Omental fat pad (tissue), 4 donors: ENCODE results near the gene BORCS6. TPM values are rescaled to one million over a fixed set of nuclear protein-coding genes. Genes with fewer than 3 reads are reported as not detected.

ENCODE experiments used
- ATAC-seq: fragments of 150-250 bp; one replicate; pipeline ENCODE4 v1.9.1; 2016; ENCODE audit warnings: mild to moderate bottlenecking, moderate library complexity; ENCODE audit not compliant: low FRiP score
- DNase-seq: peaks from one replicate; pipeline ENCODE4 v3.0.0-alpha.2; 2019; ENCODE audit warnings: low spot score
- total RNA-seq, 4 donors: library from RNA; depleted of rRNA; stranded (reverse); fragments of >200 nt; gene quantifications; one replicate each; pipeline ENCODE4 v1.1.0, GENCODE V29; 2016
- TF ChIP-seq, protein P1 (sequence below), 3 donors: fragments of 450-650 bp; IDR thresholded peaks; one replicate each; pipeline ENCODE4 v1.5.1; 2016 to 2017; ENCODE audit warnings: antibody characterized with exemption in 3 of 3, mild to moderate bottlenecking in 3 of 3, moderate library complexity in 2 of 3

The BORCS6 gene
- total RNA-seq, 4 donors from 2014 or later, result 4.7 to 9.9 (median 6.7) TPM

DNA sequence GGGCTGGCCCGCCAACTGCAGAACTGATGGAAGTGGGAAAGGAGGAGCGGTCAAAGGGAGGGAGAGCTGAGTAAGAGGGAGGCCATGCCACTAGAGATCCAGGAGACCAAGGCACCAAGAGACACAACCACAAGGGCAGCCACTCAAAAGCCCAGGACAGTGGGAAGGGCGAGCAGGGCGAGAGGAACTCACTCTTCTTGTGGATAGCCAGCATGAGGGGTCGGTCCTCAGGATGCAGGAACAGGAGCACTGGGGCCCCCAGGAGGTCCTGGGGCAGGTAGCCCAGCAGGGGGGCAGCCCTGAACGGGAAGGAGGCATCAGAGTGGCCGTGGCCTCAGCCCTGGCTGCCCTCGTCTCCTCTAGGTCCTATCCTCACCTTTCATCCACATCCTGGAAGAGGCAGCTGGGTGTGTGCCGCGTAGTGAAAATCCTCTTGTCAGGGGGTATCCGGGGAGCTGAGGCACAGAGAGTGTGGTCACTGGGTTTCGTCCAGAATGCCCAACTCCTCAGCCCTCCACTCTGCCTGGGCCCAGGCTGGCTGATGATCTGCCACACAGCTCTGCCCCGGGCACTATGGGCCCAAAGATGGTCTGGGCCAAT lies 42.1 kb downstream of the BORCS6 start:
- no peak for DNase-seq
- TF ChIP-seq, protein P1, sequence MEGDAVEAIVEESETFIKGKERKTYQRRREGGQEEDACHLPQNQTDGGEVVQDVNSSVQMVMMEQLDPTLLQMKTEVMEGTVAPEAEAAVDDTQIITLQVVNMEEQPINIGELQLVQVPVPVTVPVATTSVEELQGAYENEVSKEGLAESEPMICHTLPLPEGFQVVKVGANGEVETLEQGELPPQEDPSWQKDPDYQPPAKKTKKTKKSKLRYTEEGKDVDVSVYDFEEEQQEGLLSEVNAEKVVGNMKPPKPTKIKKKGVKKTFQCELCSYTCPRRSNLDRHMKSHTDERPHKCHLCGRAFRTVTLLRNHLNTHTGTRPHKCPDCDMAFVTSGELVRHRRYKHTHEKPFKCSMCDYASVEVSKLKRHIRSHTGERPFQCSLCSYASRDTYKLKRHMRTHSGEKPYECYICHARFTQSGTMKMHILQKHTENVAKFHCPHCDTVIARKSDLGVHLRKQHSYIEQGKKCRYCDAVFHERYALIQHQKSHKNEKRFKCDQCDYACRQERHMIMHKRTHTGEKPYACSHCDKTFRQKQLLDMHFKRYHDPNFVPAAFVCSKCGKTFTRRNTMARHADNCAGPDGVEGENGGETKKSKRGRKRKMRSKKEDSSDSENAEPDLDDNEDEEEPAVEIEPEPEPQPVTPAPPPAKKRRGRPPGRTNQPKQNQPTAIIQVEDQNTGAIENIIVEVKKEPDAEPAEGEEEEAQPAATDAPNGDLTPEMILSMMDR (IDR thresholded peaks at IDR 0.05), result no peak
- no peak for ATAC-seq

DNA sequence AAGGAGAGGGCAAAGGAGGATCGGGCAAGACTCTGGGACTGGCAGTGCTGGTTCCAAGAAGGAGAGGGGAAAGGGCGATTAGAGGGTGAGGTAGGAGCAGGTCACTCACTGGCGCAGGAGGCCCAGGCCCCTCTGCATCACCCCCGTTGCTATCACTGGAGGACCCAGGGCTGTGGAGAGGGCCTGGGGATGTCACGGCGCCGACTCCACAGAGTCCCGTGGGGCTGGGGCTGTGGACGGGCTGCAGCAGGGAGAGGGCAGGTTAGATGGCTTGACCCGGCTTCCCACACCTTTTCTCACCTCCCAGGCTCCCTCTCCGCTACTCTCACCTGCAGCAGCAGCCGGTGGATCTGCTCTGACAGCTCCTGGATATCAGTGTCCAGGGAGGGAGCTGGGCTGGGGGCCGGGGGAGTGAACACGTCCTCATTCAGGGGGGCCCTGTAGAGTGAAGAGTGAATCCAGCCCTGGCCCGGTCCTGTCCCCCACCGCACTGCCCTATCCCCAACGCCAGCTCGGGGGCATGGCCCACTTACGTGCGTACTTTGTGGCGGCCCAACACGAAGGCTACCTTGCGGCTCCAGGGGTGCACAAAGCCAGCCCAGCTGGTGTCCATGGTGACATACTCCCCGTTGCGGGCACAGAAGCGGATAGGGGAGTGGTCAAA lies 42.7 kb downstream of the BORCS6 start:
- no peak for ATAC-seq
- TF ChIP-seq, protein P1 (IDR thresholded peaks at IDR 0.05), result no peak
- no peak for DNase-seq

DNA sequence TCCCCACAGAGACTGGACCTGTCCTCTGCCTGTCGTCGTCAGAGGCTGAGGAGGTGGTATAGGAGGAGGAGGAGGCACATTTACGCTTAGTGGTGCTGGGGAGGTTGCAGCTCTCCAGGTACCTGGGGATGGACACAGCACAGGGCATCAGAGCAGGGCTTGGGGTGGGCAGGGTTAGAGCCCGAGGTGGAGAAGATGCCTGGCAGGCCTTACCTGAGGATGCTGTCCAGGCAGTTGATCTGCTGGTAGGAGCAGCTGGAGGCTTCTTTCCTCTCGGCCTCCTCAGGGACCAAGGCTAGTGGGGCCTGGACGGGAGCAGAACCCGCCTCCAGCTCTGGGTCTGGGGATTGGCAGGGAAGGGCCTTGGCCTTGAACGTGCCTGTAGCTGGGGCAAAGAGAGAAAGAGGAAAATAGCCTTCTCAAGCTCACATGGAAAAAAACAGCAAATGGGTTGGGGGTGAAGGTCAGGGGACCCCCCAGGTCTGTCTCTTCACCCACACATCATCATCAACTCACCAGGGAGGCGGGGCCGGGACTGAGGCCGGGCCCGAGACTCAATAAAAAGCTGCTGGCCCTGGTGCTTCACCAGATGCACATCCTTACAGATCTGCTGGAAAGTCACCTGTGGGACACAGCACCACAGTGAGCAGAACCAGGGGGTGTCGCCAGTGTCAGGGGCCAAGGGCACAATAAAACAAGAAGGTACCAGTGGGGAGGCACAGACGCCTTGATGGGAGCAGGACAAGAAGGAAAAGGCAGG lies 43.4 kb downstream of the BORCS6 start:
- TF ChIP-seq, protein P1 (IDR thresholded peaks at IDR 0.05), result no peak
- no peak for ATAC-seq
- no peak for DNase-seq

DNA sequence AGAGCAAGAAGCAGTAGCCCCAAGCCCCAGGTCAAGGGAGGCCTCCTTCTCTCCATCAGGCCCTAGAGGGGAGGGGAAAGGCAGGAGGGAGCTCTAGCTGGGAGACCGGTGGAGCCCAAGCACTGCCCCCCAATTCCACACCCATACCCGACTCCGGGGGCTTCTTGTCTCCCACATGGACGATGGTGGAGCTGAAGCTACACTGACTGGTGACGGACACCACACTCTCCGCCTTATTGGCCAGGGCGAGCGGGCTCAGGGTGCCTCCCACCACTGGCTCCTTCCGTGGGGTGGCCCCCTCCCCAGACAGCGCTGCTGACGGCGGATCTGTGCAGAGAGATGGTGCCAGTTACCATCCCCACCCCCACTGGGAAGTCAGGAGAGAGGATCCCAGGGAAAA lies 44.2 kb downstream of the BORCS6 start:
- DNase-seq, result no peak
- no peak for ATAC-seq
- TF ChIP-seq, protein P1 (IDR thresholded peaks at IDR 0.05), result no peak

DNA sequence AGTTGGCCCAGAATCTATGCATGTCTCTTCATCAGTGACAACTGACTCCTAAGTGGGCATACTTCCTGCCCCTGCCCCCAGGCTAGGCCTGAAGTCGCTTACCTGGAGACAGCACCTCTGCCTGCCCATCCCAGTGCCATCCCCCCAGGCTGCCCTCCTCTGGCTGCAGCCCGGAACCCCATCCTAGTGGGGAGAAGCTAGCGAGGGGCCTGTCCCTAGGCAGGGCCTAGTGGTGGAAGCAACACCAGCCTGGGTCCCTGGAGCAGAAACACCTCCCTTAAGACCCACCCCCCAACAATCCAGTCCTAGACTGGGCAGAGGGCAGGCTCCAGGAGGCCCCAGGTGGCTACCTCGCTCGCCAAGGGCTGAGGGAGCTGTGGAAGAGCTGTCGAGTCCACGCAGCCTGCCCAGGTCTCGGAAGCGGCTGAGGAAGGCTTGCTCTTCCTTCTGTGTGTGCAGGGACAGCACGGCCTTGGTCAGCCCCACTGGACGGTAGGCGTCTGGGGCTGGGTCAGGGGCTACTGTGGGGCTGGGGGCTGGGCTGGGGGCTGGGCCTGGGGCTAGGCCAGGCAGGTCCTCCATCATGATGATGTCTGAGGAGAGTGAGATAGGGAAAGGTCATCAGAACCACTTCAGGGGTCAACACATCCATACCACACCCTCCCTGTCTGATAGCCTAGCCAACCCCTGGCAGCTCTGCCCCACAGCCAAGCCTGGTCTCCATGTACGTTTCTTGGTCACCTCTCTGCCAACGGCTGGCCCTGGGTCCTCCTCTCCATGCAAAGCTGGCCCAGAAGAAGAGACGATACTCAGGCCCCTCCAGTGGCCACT lies 45.4 kb downstream of the BORCS6 start:
- TF ChIP-seq, protein P1 (IDR thresholded peaks at IDR 0.05), result no peak
- no peak for ATAC-seq
- DNase-seq, result no peak

DNA sequence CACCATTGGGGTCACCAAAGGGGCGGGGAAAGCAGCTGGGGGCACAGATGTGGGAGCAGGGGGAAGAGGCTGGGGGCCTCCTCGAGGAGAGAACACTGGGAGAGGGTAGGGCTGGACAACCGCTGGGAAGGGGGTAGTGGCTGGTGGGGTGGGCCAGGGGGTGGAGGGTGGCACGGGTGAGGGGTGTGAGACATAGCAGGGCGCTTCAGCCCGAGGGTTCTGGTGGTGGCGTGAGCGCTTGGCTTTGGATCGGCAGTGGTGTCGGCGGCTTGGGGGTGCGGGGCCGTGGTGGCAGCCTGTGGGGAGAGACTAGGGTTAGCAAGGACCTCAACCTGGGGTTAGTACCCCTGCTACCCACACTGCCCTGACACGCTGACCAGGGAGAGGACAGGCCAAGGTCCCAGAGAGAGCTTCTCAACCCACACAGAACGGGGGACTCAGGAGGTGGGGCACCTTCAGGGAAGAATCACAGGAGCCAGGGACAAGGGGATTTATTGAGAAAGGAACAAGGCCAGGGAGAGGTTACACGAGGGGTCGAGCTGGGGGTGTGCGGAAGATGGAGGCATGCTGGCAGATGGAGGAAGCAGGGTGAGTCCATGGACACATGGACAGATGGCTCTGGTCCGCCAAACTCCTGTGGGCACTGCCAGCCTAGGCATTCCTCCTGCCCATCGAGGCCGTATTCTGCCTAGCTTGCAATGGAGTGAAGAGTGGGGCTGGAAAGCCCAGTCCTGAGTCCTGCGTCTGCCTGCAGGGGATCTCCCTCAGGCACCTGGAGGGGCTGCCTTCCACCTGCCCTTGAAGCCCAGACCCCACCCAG lies 46.2 kb downstream of the BORCS6 start:
- DNase-seq, result no peak
- no peak for ATAC-seq
- TF ChIP-seq, protein P1 (IDR thresholded peaks at IDR 0.05), result no peak
